Common myeloid progenitor, CD34-positive (primary cell): ENCODE measurements around the gene FSD1.
A peak's percentile ranks its signal among the peaks of the same experiment; 100 is the strongest.
"Not testable (repeated sequence)": the region's sequence is repeated elsewhere in the genome, so short reads cannot be mapped to it uniquely, and the experiment has no call there.

Source experiments
- CTCF ChIA-PET: fragments of 350-600 bp; sonication (Branson Sonifier 250); formaldehyde crosslinking; loops from one replicate; lab custom pipeline; 2021; ENCODE audit warnings: antibody characterized with exemption; lab: Charles Lee
- POLR2A ChIA-PET: fragments of 350-600 bp; sonication (Branson Sonifier 250); formaldehyde crosslinking; loops from one replicate; lab custom pipeline; 2021; ENCODE audit warnings: antibody characterized with exemption; lab: Charles Lee
- DNase-seq, 3 donors: peaks; one replicate each; pipeline versions ENCODE4 v3.0.0 to v3.0.0-alpha.2; 2013
- H3K27ac ChIP-seq, 2 experiments: 1 replicate in 1 of 2; 2 replicates in 1 of 2; pipeline ENCODE4 v1.7.0; 2013; ENCODE audit warnings: inconsistent platforms in 2 of 2, low read length in 2 of 2, mild to moderate bottlenecking in 2 of 2, low read depth in 1 of 2, moderate library complexity in 1 of 2; ENCODE audit not compliant: severe bottlenecking in 2 of 2, insufficient read depth in 1 of 2, poor library complexity in 1 of 2
- H3K27me3 ChIP-seq, 5 experiments: replicated peaks in 2 of 5; 1 replicate in 3 of 5; 2 replicates in 2 of 5; pipeline versions ENCODE4 v1.6.1 to v1.7.0; 2013; ENCODE audit warnings: low read length in 4 of 5, mild to moderate bottlenecking in 2 of 5, moderate library complexity in 2 of 5, inconsistent platforms in 1 of 5; ENCODE audit not compliant: insufficient read depth in 5 of 5, control insufficient read depth in 4 of 5
- H3K36me3 ChIP-seq, 4 experiments: 1 replicate in 2 of 4; 2 replicates in 2 of 4; pipeline versions ENCODE4 v1.6.1 to v1.7.0; 2013; ENCODE audit warnings: low read length in 3 of 4, control low read depth in 1 of 4, mild to moderate bottlenecking in 1 of 4; ENCODE audit not compliant: control insufficient read depth in 4 of 4, insufficient read depth in 4 of 4
- H3K4me1 ChIP-seq, 4 experiments: 1 replicate in 3 of 4; 2 replicates in 1 of 4; pipeline versions ENCODE4 v1.6.1 to v1.7.1; 2013; ENCODE audit warnings: low read length in 3 of 4, mild to moderate bottlenecking in 3 of 4, control low read depth in 1 of 4, inconsistent platforms in 1 of 4, moderate library complexity in 1 of 4; ENCODE audit not compliant: control insufficient read depth in 4 of 4, insufficient read depth in 4 of 4; ENCODE audit errors: control extremely low read depth in 1 of 4
- H3K4me3 ChIP-seq, 7 experiments: 1 replicate in 4 of 7; 2 replicates in 3 of 7; pipeline versions ENCODE4 v1.5.1 to v1.7.0; 2013; ENCODE audit warnings: mild to moderate bottlenecking in 7 of 7, low read length in 6 of 7, moderate library complexity in 6 of 7, inconsistent platforms in 2 of 7, low read depth in 2 of 7, control low read depth in 1 of 7; ENCODE audit not compliant: insufficient read depth in 4 of 7, control insufficient read depth in 1 of 7; ENCODE audit errors: extremely low read depth in 1 of 7
- H3K9me3 ChIP-seq, 5 experiments: 1 replicate in 4 of 5; 2 replicates in 1 of 5; pipeline versions ENCODE4 v1.6.1 to v1.7.1; 2013; ENCODE audit warnings: low read length in 4 of 5, mild to moderate bottlenecking in 2 of 5, inconsistent platforms in 1 of 5, low read depth in 1 of 5, moderate library complexity in 1 of 5; ENCODE audit not compliant: control insufficient read depth in 4 of 5, insufficient read depth in 2 of 5; ENCODE audit errors: control extremely low read depth in 1 of 5
- WGBS: methylation state at CpG from one replicate; pipeline ENCODE4 v1.1.5; 2013; ENCODE audit not compliant: insufficient coverage; 5-methylcytosine and 5-hydroxymethylcytosine counted together

Gene FSD1

GRCh38 chr19:4284176-4284958 is 20.0 kb upstream of the FSD1 start:
- H3K27ac ChIP-seq, result no peak overlapping the region
- no peaks in the 10 kb centered on the region for H3K36me3 ChIP-seq
- H3K4me1 ChIP-seq, result peaks cover 0 to 9% (median 8%) of the 10 kb centered on the region in 4 experiments
- 40% methylated on average over 14 of the region's 20 CpGs for WGBS
- peaks cover 0 to 43% (median 10%) of the 10 kb centered on the region in 5 experiments for H3K27me3 ChIP-seq
- CTCF ChIA-PET, result interaction anchor here (1.0 to 1.5 kb wide), 2 partner anchors 10 to 17 kb away, joined by 3 read pairs; no protein-coding TSS in a partner anchor
- no peak overlapping the region for H3K4me3 ChIP-seq
- H3K9me3 ChIP-seq, result no peaks in the 10 kb centered on the region
- POLR2A ChIA-PET, result no interaction called here
- DNase-seq, result peak in 2 of 3 donors; percentile 40 to 49

GRCh38 chr19:4284974-4285373 is 19.4 kb upstream of the FSD1 start:
- DNase-seq, result no peak
- H3K4me1 ChIP-seq, result peaks cover 0 to 3% (median 2%) of the 10 kb centered on the region in 4 experiments
- no peak overlapping the region for H3K27ac ChIP-seq
- 69% methylated on average over 6 of the region's 6 CpGs for WGBS
- H3K27me3 ChIP-seq, result peaks cover 0 to 37% (median 10%) of the 10 kb centered on the region in 5 experiments
- H3K36me3 ChIP-seq, result no peaks in the 10 kb centered on the region
- ChIA-PET CTCF (interaction anchor here (1.5 kb wide), 1 partner anchor 11 kb away, joined by 3 read pairs; no protein-coding TSS in a partner anchor), POLR2A (no interaction called here)
- no peak overlapping the region for H3K4me3 ChIP-seq
- H3K9me3 ChIP-seq, result no peaks in the 10 kb centered on the region

DNA sequence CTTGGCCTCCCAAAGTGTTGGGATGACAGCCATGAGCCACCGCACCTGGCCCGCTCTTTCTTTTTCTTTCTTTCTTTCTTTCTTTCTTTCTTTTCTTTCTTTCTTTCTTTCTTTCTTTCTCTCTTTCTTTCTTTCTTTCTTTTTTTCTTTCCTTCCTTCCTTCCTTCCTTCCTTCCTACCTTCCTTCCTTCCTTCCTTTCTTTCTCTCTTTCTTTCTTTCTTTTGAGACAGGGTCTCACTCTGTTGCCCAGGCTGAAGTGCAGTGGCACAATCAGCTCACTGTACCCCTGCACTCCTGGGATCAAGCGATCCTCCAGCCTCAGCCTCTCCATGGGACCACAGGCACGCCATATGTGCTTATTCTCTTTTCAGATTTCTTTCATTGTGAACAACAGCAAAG is 18.3 kb upstream of the FSD1 start:
- H3K27ac ChIP-seq, CTCF ChIA-PET, POLR2A ChIA-PET, H3K36me3 ChIP-seq, H3K4me3 ChIP-seq, DNase-seq, H3K4me1 ChIP-seq, H3K9me3 ChIP-seq: not testable (repeated sequence)
- 98% methylated on average over 4 of the region's 4 CpGs for WGBS
- H3K27me3 ChIP-seq, result peaks cover 0 to 26% (median 4%) of the 10 kb centered on the region in 5 experiments

GRCh38 chr19:4288091-4288777 is 16.2 kb upstream of the FSD1 start:
- no peak overlapping the region for H3K4me3 ChIP-seq
- WGBS, result 88% methylated on average over 12 of the region's 16 CpGs
- no peak overlapping the region for H3K27ac ChIP-seq
- no peaks in the 10 kb centered on the region for H3K4me1 ChIP-seq
- ChIA-PET CTCF (interaction anchor here (1.2 kb wide), 1 partner anchor 11 kb away, joined by 3 read pairs; no protein-coding TSS in a partner anchor), POLR2A (interaction anchor here (0.6 kb wide), 1 partner anchor 71 kb away, joined by 3 read pairs; no protein-coding TSS in a partner anchor)
- no peaks in the 10 kb centered on the region for H3K36me3 ChIP-seq
- DNase-seq, result no peak
- H3K9me3 ChIP-seq, result no peaks in the 10 kb centered on the region
- H3K27me3 ChIP-seq, result peaks cover 0 to 12% (median 4%) of the 10 kb centered on the region in 5 experiments

GRCh38 chr19:4291184-4291732 is 13.1 kb upstream of the FSD1 start:
- 96% methylated on average over 7 of the region's 8 CpGs for WGBS
- Histone ChIP-seq H3K4me1 (no peaks in the 10 kb centered on the region), H3K4me3 (no peak overlapping the region), H3K36me3 (peaks cover 0 to 7% (median 3%) of the 10 kb centered on the region in 4 experiments), H3K9me3 (no peaks in the 10 kb centered on the region), H3K27me3 (no peaks in the 10 kb centered on the region), H3K27ac (no peak overlapping the region)
- ChIA-PET POLR2A (interaction anchor here (0.6 kb wide), 1 partner anchor 173 kb away, joined by 4 read pairs; no protein-coding TSS in a partner anchor), CTCF (no interaction called here)
- DNase-seq, result no peak

- ChIA-PET CTCF (no interaction called here), POLR2A (no interaction called here)
- DNase-seq, result no peak
- Histone ChIP-seq H3K4me3 (no peak overlapping the region), H3K9me3 (no peaks in the 10 kb centered on the region), H3K4me1 (peaks cover 0 to 3% (median 0%) of the 10 kb centered on the region in 4 experiments), H3K27ac (no peak overlapping the region), H3K27me3 (no peaks in the 10 kb centered on the region), H3K36me3 (peaks cover 0 to 7% (median 3%) of the 10 kb centered on the region in 4 experiments)
- WGBS, result 99% methylated on average over 12 of the region's 15 CpGs
Measured at GRCh38 chr19:4292515-4292914, 11.9 kb upstream of the FSD1 start.
